ENCODE data around the gene SLC7A4.

SLC7A4 gene

DNA sequence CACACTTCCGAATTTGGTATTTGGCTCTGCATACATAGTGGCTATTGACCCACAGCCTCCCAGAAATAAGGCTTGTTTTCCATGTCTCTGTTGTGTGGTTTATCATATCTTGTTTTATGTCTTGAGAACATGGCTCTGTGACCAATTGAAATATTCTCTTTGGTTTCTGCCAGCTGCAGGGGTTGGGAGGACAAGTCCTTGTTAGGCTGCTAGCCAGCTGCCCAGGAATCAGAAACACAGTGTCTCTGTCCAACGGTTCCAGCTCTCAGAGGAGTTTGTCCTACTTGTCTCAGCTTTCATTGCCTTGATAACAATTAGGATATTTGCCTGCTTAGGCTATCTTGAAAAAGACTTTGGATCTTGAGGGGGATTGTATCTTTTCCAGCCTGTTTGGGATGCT lies 6.0 kb upstream of the SLC7A4 start:
- no peak for DNase-seq

- no peak for DNase-seq
These were observed 2.6 kb upstream of the SLC7A4 start for GRCh38 chr22:21034989-21035388.

GRCh38 chr22:21033895-21034294 lies 1.5 kb upstream of the SLC7A4 start:
- DNase-seq: no peak

- no peak for DNase-seq
These were observed 717 bp upstream of the SLC7A4 start for GRCh38 chr22:21032868-21033688.

GRCh38 chr22:21031545-21032036 lies 770 bp downstream of the SLC7A4 start:
- DNase-seq: no peak

DNA sequence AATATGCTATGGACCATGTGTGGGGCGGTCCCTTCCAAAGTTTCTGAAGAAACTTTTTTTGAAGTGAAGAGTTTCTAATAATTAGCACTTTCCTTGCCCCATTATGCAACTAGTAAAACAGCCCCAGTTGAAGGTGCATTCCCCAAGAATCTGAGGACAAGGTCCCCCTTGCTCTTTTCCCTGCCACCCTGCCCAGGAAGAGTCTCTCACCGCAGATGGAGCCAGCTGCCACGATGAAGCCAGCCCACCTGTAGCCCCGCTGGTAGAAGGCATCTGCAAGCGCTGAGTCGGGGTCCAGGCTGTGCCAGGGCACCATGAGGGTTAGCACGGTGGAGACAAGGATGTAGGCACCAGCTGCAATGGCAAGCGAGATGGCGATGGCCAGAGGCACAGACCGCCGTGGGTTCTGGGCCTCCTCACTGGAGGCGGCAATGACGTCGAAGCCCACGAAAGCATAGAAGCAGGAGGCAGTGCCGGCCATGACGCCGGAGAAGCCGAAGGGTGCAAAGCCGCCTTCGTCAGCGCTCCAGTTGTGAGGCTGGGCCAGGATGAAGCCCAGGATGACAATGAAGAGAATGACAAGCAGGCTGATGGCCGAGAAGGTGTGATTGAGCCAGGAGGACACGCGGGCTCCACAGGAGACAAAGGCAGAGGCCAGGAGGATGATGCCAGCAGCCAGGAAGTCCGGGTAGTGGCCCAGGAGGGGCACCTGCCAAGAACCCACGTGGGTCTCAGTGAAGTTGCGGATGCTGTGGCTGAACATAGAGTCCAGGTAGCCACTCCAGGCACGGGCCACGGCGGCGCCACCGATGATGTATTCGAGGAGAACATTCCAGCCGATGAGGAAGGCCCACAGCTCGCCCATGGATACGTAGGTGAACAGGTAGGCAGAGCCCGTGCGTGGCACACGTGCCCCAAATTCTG lies 1.5 kb downstream of the SLC7A4 start:
- no peak for DNase-seq

DNA sequence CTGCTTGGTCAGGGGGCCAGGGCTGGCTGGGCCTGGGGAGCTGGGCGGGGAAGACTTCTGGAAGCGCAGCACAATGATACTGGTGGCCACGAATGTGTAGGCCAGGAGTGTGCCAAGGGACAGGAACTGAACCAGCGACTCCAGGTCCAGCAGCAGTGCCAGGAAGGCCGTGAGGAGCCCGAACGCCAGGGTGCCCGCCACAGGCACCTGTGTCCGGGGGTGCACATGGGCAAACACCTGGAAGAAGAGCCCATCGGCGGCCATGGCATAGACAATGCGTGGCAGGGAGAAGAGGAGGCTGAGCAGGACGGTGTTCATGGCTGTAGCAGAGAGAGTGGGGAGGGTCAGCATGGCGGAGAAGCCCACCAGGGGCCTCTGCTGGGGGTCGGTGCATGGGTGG lies 2.3 kb downstream of the SLC7A4 start:
- no peak for DNase-seq

GRCh38 chr22:21029486-21030025 lies 2.8 kb downstream of the SLC7A4 start:
- no peak for DNase-seq

DNA sequence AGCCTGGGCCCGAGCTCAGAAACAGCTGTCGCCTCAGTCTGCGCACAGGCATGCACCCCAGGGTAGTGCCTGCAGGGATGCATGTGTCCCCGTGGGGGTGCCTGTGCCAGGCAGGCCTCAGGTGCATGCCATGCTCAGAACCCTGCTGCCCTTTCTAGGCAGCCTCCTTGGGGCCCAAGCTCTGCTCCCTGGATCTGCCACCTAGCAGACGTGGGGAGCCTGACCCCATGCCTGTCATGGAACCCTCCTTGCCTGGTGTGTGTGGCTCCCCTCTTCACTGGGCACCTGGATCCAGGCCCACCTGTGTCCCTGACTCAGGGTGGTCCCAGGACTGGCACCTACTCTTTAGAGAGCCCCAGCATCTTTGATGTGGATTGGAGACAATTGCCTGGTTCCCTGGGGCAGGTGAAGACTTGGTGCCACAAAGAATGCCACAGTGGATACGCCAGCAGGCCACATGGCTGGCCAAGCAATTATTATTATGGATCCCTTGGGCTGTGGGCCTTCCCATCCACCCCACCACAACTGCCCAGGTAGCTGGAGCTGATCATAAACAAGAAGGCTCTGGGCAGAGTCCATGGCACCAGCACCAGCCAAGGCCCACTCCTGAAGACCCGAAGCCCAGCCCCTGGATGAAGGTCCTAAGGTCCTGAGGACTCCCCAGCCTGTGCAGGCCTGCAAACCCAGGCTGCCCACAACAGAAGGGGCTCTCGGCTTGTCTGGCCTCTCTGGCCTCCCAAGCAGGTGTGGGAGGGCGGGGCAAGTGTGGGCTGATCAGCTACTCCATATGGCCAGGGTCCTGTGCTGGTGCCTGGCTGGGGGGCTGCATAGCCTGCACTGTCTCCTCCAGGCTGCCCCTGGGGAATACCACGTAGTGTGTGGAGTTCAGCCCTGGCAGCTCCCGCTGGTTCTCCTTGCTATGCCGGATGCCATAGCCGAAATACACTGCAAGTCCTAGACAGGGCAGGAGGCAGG lies 3.8 kb downstream of the SLC7A4 start:
- no peak for DNase-seq

GRCh38 chr22:21026783-21027692 lies 5.3 kb downstream of the SLC7A4 start:
- no peak for DNase-seq

GRCh38 chr22:21025763-21026755 lies 6.3 kb downstream of the SLC7A4 start:
- DNase-seq: no peak

DNA sequence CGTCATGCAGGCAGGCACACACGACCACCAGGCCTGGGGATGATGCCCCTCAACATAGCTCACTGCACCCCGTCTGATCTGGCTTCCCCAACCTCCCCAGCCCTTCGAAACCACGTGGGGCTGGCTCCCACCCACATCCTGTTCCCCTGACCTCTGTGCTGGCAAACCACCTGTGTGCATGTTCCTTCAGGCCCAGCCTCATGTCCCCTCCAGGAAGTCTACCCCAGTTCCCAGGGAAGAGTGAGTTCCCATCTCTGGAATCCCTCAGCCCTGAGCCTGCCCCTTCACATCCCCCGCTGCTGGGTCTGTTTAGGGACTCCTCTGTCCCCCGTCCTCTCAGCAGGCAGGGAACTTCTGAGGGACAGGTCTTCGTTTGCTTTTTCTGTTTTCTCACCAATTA lies 7.1 kb downstream of the SLC7A4 start:
- DNase-seq: no peak

DNA sequence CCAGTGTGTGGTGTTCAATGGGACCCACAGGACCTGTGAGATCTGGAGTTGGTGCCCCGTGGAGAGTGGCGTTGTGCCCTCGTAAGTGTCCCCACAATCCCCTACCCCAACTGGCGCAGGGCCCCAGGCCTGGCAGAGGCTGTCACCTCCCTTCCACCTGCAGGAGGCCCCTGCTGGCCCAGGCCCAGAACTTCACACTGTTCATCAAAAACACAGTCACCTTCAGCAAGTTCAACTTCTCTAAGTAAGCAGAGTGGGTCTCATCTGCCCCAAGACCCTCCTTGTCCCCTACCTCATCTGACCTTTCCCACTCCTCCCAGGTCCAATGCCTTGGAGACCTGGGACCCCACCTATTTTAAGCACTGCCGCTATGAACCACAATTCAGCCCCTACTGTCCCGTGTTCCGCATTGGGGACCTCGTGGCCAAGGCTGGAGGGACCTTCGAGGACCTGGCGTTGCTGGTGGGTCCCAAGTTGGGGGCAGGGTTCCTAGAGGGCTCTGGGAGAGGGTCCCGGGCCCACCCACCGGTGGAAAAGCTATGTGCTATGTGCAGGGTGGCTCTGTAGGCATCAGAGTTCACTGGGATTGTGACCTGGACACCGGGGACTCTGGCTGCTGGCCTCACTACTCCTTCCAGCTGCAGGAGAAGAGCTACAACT lies 9.3 kb downstream of the SLC7A4 start:
- no peak for DNase-seq

DNA sequence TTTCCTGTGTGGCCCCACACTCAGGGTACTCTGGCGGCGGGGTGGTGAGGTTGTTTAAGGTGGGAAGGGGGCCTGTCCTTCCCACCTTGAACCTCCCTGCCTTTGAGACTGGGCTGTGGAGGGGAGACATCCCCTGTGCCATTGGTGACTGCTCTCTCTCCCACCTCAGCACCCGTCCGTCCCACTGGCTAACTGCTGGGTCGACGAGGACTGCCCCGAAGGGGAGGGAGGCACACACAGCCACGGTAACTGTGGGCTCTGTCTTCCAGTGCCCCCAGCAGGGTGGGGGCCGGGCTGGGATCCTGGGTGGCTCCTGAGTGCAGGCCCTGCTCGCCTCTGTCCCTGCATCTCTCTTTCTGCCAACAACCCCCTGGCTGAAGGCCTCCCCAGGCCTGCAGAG lies 9.9 kb downstream of the SLC7A4 start:
- DNase-seq: no peak

GRCh38 chr22:21020802-21021429 lies 11.4 kb downstream of the SLC7A4 start:
- no peak for DNase-seq

- no peak for DNase-seq
These were observed 14.0 kb downstream of the SLC7A4 start for GRCh38 chr22:21018314-21018713.

DNA sequence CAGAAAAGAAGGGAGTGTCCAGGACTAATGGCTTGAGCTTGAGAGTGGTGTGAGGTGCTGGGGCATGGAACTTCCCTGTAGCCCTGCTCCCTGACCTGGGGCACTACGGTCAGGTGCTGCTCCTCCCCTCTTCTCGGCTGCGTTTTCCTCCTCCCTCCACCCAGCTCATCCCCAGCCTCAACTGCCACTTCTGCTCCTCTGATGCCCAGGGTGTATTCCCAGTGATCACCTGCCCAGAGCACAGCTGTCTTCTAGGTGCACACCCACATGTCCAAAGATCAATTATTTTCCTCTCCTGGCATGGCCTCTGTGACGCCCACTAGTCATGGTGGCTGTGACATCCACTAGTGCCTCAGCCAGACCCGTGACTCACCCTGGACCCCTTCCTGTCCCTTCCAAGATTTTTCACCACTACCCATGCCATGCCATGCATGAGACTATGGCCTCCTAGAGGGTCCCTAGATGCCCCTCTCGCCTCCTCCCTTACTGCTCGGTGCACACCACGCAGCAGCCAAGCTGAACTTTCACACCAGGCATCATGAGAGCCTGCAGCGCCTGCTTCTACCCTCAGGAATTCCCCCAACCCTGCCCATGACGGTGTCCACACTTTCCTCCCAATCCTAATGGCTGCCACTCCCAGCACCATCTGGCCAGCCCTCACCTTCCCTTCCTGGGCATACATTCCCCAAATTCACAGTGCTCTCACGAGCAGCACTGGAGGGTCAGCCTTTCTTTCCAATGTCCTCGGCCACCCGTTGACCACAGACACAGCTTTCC lies 15.5 kb downstream of the SLC7A4 start:
- no peak for DNase-seq

DNA sequence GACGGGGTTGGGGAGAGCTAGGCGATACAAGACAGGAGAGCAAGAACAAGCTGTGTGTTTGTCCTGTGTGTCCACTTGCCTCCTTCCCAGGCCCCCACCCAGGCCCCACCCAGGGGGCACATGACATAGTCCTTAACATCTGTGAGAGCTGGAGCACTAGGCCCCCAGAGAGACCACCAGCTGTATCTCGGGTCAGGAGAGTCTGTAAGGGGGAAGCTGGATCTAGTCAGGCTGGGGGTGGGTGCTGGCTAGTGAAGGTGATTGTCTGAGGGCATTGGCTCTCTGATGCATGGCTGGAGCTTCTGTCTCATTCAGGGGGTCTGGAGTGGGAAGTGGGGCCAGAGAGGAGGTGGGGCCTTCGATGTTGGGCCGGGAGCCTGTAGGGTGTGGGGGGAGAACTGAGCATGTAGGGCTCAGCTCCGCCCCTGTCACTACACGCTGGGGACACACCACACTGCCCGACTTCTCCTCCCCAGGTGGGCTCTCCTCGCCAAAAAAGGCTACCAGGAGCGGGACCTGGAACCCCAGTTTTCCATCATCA lies 16.8 kb downstream of the SLC7A4 start:
- DNase-seq: no peak
